M059J (cell line): ENCODE data around the gene TCP11. TPM values are rescaled to one million over a fixed set of nuclear protein-coding genes. Genes with fewer than 3 reads are reported as not detected.

ENCODE experiments used
- DNase-seq: peaks from one replicate; pipeline ENCODE4 v3.0.0-alpha.2; 2012; ENCODE audit warnings: low read depth
- total RNA-seq: library from RNA; depleted of rRNA; stranded (reverse); fragments of >200 nt; shearing (Covaris generic); gene quantifications from 2 replicates; pipeline ENCODE4 v1.2.3, GENCODE V29; 2014

The TCP11 gene
- total RNA-seq, 1 experiment from 2014 or later, result not detected

GRCh38 chr6:35092362-35093117, 48.6 kb downstream of the TCP11 start:
- DNase-seq, result peak; percentile 96

GRCh38 chr6:35091346-35092083, 49.6 kb downstream of the TCP11 start:
- DNase-seq, result no peak

- DNase-seq, result no peak
These were observed 50.4 kb downstream of the TCP11 start for GRCh38 chr6:35090734-35091133.

GRCh38 chr6:35089935-35090505, 51.1 kb downstream of the TCP11 start:
- DNase-seq, result peak; percentile 90

- no peak for DNase-seq
These were observed 51.8 kb downstream of the TCP11 start for GRCh38 chr6:35089216-35089934.

- DNase-seq, result no peak
These were observed 52.6 kb downstream of the TCP11 start for GRCh38 chr6:35088281-35089215.

- no peak for DNase-seq
These were observed 53.5 kb downstream of the TCP11 start for GRCh38 chr6:35087361-35088280.

GRCh38 chr6:35086636-35087360, 54.3 kb downstream of the TCP11 start:
- no peak for DNase-seq

GRCh38 chr6:35086282-35086632, 54.9 kb downstream of the TCP11 start:
- DNase-seq, result no peak

- DNase-seq, result no peak
These were observed 55.5 kb downstream of the TCP11 start for GRCh38 chr6:35085359-35086281.

- no peak for DNase-seq
These were observed 56.5 kb downstream of the TCP11 start for GRCh38 chr6:35084511-35085203.

GRCh38 chr6:35084041-35084491, 57.1 kb downstream of the TCP11 start:
- no peak for DNase-seq

GRCh38 chr6:35083507-35083906, 57.6 kb downstream of the TCP11 start:
- DNase-seq, result no peak

- no peak for DNase-seq
These were observed 58.3 kb downstream of the TCP11 start for GRCh38 chr6:35082733-35083403.

GRCh38 chr6:35082046-35082732, 59.0 kb downstream of the TCP11 start:
- DNase-seq, result no peak

- no peak for DNase-seq
These were observed 59.7 kb downstream of the TCP11 start for GRCh38 chr6:35081426-35081851.
